ENCODE results near the gene SPC24. TPM values are rescaled to one million over a fixed set of nuclear protein-coding genes. Genes with fewer than 3 reads are reported as not detected.
A peak's percentile ranks its signal among the peaks of the same experiment; 100 is the strongest.
"Not testable (repeated sequence)": the region's sequence is repeated elsewhere in the genome, so short reads cannot be mapped to it uniquely, and the experiment has no call there.

The SPC24 gene
- total RNA-seq, 1 experiment from 2014 or later, result 16.4 TPM

DNA sequence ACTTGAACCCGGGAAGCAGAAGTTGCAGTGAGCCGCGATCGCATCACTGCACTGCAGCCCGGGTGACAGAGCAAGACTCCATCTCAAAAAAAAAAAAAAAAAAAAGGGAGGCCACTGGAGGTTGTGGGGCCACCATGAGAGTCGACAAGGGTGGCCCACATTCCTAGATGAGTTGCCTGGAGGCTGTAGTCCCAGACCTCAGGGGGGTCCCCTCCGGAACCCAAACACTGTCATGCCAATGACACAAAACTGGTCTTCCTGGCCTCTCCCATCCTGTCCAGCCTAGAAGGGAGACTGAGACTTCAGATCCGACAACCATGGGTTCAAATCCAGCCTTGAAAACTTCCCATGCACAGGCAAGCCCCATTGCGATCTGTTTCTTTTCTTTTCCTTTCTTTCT lies 14.7 kb downstream of the SPC24 start:
- Mint-ChIP-seq H3K36me3 (ENCODE audit: insufficient read depth, unreplicated experiment) (peaks cover 17% of the 10 kb centered on the region), H3K9me3 (ENCODE audit: unreplicated experiment) (no peaks in the 10 kb centered on the region), H3K4me3 (ENCODE audit: unreplicated experiment) (no peak overlapping the region), H3K27ac (ENCODE audit: low read depth, unreplicated experiment) (no peak overlapping the region), H3K4me1 (ENCODE audit: insufficient read depth, unreplicated experiment) (peaks cover 25% of the 10 kb centered on the region), H3K27me3 (ENCODE audit: insufficient read depth, unreplicated experiment) (no peaks in the 10 kb centered on the region)
- intact Hi-C loops (cut with micrococcal nuclease), result no loop called here
- no peak for DNase-seq (ENCODE audit: unreplicated experiment)
- POLR2A ChIA-PET, result interaction anchor here (3.4 kb wide), 1 partner anchor 12 kb away, joined by 35 read pairs; no protein-coding TSS in a partner anchor
- no TSS peak for BruUV-seq (replicated peaks)
- TF ChIP-seq, protein P1, sequence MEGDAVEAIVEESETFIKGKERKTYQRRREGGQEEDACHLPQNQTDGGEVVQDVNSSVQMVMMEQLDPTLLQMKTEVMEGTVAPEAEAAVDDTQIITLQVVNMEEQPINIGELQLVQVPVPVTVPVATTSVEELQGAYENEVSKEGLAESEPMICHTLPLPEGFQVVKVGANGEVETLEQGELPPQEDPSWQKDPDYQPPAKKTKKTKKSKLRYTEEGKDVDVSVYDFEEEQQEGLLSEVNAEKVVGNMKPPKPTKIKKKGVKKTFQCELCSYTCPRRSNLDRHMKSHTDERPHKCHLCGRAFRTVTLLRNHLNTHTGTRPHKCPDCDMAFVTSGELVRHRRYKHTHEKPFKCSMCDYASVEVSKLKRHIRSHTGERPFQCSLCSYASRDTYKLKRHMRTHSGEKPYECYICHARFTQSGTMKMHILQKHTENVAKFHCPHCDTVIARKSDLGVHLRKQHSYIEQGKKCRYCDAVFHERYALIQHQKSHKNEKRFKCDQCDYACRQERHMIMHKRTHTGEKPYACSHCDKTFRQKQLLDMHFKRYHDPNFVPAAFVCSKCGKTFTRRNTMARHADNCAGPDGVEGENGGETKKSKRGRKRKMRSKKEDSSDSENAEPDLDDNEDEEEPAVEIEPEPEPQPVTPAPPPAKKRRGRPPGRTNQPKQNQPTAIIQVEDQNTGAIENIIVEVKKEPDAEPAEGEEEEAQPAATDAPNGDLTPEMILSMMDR (IDR thresholded peaks at IDR 0.05; ENCODE audit: unreplicated experiment), result no peak
- CTCF ChIA-PET, result no interaction called here

DNA sequence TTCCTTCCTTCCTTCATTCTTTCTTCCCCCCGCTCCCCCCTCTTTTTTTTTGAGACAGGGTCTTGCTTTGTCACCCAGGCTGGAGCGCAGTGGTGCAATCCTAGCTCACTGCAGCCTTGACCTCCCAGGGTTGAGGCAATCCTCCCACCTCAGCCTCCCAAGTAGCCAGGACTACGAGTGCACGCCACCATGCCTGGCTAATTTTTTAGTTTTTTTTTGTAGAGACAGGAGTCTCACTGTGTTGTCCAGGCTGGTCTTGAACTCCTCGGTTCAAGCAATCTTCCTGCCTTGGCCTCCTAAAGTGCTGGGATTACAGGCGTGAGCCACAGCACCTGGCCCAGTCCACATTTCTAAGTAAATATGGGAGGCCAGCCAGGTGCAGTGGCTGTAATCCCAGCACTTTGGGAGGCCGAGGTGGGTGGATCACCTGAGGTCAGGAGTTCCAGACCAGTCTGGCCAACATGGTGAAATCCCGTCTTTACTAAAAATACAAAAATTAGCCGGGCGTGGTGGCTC lies 15.5 kb downstream of the SPC24 start:
- H3K27ac Mint-ChIP-seq (ENCODE audit: low read depth, unreplicated experiment), result peak overlapping the region; percentile 89
- H3K27me3 Mint-ChIP-seq (ENCODE audit: insufficient read depth, unreplicated experiment); BruUV-seq (replicated peaks); intact Hi-C loops (cut with micrococcal nuclease); H3K4me3 Mint-ChIP-seq (ENCODE audit: unreplicated experiment); H3K9me3 Mint-ChIP-seq (ENCODE audit: unreplicated experiment); DNase-seq (ENCODE audit: unreplicated experiment): not testable (repeated sequence)
- CTCF ChIA-PET, result interaction anchor here (0.6 to 3.8 kb wide), 7 partner anchors 12 to 445 kb away, joined by 4 to 41 read pairs (median 9); no protein-coding TSS in a partner anchor
- POLR2A ChIA-PET, result interaction anchor here (0.8 to 3.1 kb wide), 3 partner anchors 13 to 31 kb away, joined by 3 to 34 read pairs (median 19); partner anchors contain the start of gene SPC24
- peaks cover 23% of the 10 kb centered on the region for H3K36me3 Mint-ChIP-seq (ENCODE audit: insufficient read depth, unreplicated experiment)
- peaks cover 25% of the 10 kb centered on the region for H3K4me1 Mint-ChIP-seq (ENCODE audit: insufficient read depth, unreplicated experiment)

DNA sequence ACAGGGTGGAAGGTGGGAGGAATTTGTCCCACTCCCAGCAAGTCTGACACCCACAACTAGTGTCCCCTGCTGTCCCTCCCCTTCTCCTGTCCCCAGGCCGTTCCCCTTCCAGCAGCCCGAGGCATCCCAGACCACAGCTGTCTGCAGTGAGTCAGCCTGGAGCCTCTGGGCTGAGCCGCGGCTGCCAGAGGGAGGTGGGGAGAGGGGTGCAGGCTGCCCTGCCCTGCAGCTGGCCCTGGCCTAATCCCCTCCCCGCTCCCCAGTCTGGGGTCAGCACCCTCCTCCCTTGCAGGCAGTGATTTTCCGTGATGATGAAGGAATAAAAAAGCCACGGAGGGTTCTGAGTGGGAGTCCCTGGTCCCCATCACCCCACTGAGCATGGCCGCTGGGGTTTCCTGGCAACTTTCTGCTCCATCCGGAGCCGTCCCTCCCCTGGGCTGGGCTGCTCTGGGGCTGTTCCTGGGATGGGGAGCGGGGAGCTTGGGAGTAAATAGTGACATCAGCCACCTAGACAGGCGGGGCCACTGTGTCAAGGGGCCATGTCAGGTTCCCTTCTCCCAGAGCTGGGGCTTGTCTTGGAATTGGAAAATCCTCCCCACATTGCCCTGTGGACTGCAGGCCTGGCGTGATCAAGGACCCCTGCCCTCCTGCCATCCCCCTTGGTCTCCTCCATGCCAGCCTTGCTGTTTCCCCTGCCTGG lies 16.8 kb downstream of the SPC24 start:
- H3K4me3 Mint-ChIP-seq (ENCODE audit: unreplicated experiment), result peak overlapping the region; percentile 66
- H3K36me3 Mint-ChIP-seq (ENCODE audit: insufficient read depth, unreplicated experiment), result peaks cover 36% of the 10 kb centered on the region
- no TSS peak for BruUV-seq (replicated peaks)
- H3K27me3 Mint-ChIP-seq (ENCODE audit: insufficient read depth, unreplicated experiment), result no peaks in the 10 kb centered on the region
- H3K4me1 Mint-ChIP-seq (ENCODE audit: insufficient read depth, unreplicated experiment), result peaks cover 25% of the 10 kb centered on the region
- intact Hi-C loops (cut with micrococcal nuclease), result loop anchor here (2.0 to 10.0 kb wide), 5 partner anchors 14 to 449 kb away; no protein-coding TSS in a partner anchor
- POLR2A ChIA-PET, result interaction anchor here (0.6 to 3.1 kb wide), 22 partner anchors 9 to 236 kb away, joined by 3 to 34 read pairs (median 4); partner anchors contain the start of genes CCDC159, KANK2, LDLR and SPC24
- H3K9me3 Mint-ChIP-seq (ENCODE audit: unreplicated experiment), result no peaks in the 10 kb centered on the region
- peak overlapping the region; percentile 89 for H3K27ac Mint-ChIP-seq (ENCODE audit: low read depth, unreplicated experiment)
- TF ChIP-seq, protein P1 (IDR thresholded peaks at IDR 0.05; ENCODE audit: unreplicated experiment), result no peak
- DNase-seq (ENCODE audit: unreplicated experiment), result peak; percentile 86
- CTCF ChIA-PET, result interaction anchor here (0.6 to 3.8 kb wide), 16 partner anchors 9 to 344 kb away, joined by 3 to 41 read pairs (median 6); partner anchors contain the start of gene RAB3D

DNA sequence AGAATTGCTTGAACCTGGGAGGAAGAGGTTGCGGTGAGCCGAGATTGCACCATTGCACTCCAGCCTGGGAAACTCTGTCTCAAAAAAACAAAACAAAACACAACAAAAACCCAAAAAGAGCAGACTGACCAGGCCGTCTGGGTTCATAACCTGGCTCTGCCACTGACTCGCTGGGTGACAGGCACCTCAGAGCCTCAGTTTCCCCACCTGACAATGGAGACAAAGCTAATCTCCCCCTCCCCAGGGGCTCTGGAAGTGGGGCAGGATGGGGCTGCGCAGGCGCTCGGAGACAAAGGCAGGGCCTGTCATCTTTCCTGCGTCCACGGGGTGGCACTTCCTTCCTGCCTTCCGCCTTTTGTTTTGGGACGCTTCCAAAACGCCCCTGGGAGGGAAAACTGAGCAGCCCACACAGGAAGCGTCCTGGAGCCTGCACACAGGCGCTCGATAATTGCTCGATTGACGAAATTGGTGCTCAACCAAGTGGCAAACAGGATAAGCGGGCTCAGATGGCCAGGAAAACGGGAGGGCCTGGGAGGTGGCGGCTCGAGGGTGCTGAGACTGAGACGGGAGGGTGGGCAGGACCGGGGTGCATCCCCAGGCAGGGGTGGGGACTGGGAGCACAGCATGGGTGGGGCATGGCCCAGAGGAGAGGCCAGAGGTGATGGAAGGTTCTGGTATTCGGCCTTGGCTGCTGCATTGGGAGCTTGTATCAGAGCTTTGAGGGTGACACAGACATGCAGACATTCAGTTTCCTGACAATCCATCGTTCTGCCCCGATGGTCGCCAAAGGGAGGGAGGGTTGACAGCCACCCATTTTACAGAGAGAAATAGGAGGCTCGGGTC lies 17.8 kb downstream of the SPC24 start:
- Mint-ChIP-seq H3K4me1 (ENCODE audit: insufficient read depth, unreplicated experiment) (peaks cover 25% of the 10 kb centered on the region), H3K9me3 (ENCODE audit: unreplicated experiment) (no peaks in the 10 kb centered on the region), H3K27me3 (ENCODE audit: insufficient read depth, unreplicated experiment) (no peaks in the 10 kb centered on the region), H3K4me3 (ENCODE audit: unreplicated experiment) (peak overlapping the region; percentile 66), H3K36me3 (ENCODE audit: insufficient read depth, unreplicated experiment) (peaks cover 46% of the 10 kb centered on the region), H3K27ac (ENCODE audit: low read depth, unreplicated experiment) (peak overlapping the region; percentile 89)
- TF ChIP-seq, protein P1 (IDR thresholded peaks at IDR 0.05; ENCODE audit: unreplicated experiment), result peak; percentile 74
- ChIA-PET POLR2A (interaction anchor here (0.6 to 3.1 kb wide), 20 partner anchors 10 to 243 kb away, joined by 3 to 34 read pairs (median 6); partner anchors contain the start of genes CCDC159, KANK2, SPC24 and SWSAP1), CTCF (interaction anchor here (0.6 to 3.8 kb wide), 27 partner anchors 8 to 1589 kb away, joined by 3 to 41 read pairs (median 4); partner anchors contain the start of gene RAB3D)
- no TSS peak for BruUV-seq (replicated peaks)
- DNase-seq (ENCODE audit: unreplicated experiment), result peak; percentile 95
- intact Hi-C loops (cut with micrococcal nuclease), result loop anchor here (1.0 to 10.0 kb wide), 6 partner anchors 15 to 450 kb away; no protein-coding TSS in a partner anchor

Data from MCF 10A (cell line).